HFFc6 (cell line): Measurements from ENCODE around the gene EEF1AKMT1. TPM values are rescaled to one million over a fixed set of nuclear protein-coding genes. Genes with fewer than 3 reads are reported as not detected.

ENCODE experiments used
- DNase-seq: peaks from one replicate; pipeline ENCODE4 v3.0.0-alpha.2; 2018
- H3K27ac Mint-ChIP-seq: 2 replicates; pipeline ENCODE4 v1.8.0; 2020; ENCODE audit warnings: mild to moderate bottlenecking, mixed read lengths
- H3K27me3 Mint-ChIP-seq: 2 replicates; pipeline ENCODE4 v1.8.0; 2021; ENCODE audit warnings: mild to moderate bottlenecking, moderate library complexity, mixed read lengths; ENCODE audit not compliant: insufficient read depth
- H3K36me3 Mint-ChIP-seq: 2 replicates; pipeline ENCODE4 v1.8.0; 2021; ENCODE audit warnings: low read depth, mixed read lengths
- H3K4me1 Mint-ChIP-seq: 2 replicates; pipeline ENCODE4 v1.8.0; 2020; ENCODE audit warnings: low read depth, mixed read lengths
- H3K4me3 Mint-ChIP-seq: 2 replicates; pipeline ENCODE4 v1.8.0; 2020; ENCODE audit warnings: mild to moderate bottlenecking, moderate library complexity, mixed read lengths
- H3K9me3 Mint-ChIP-seq: 2 replicates; pipeline ENCODE4 v1.8.0; 2020; ENCODE audit warnings: mild to moderate bottlenecking, mixed read lengths
- total RNA-seq, 6 experiments: library from RNA; stranded (reverse); fragmentation: NEBNext Ultra II Directional; extraction: Animal tissue kit (Norgen Biotek cat#: 25700); gene quantifications; 2 replicates in 1 of 6; 3 replicates in 5 of 6; pipeline ENCODE4 v1.2.3, GENCODE V29; 2021
- TF ChIP-seq, protein P1 (sequence below): fragments of 200-600 bp; sonication (generic); IDR thresholded peaks from 2 replicates; pipeline ENCODE4 v1.5.0; 2021; ENCODE audit warnings: antibody characterized with exemption, mild to moderate bottlenecking

Gene EEF1AKMT1
- total RNA-seq, 6 experiments from 2014 or later = 10.7 to 17.1 (median 13.0) TPM

DNA sequence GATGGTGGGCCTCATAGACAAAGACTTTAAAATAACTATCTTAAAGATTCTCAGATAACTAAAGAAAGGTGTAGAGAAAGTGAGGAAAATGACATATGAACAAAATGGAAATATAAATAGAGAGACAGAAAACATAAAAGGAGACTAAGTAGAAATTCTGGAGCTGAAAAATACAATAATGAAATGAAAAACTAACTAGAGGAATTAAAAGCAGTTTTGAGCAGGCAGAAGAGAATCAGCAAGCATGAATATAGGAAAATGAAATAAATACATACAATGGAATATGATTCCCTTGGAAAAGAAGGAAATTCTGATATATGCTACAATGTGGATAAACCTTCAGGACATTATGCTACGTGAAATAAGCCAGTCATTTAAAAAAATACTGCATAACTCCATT is 3.9 kb downstream of the EEF1AKMT1 start:
- H3K27ac Mint-ChIP-seq = no peak overlapping the region
- peaks cover 30% of the 10 kb centered on the region for H3K4me1 Mint-ChIP-seq
- TF ChIP-seq, protein P1, sequence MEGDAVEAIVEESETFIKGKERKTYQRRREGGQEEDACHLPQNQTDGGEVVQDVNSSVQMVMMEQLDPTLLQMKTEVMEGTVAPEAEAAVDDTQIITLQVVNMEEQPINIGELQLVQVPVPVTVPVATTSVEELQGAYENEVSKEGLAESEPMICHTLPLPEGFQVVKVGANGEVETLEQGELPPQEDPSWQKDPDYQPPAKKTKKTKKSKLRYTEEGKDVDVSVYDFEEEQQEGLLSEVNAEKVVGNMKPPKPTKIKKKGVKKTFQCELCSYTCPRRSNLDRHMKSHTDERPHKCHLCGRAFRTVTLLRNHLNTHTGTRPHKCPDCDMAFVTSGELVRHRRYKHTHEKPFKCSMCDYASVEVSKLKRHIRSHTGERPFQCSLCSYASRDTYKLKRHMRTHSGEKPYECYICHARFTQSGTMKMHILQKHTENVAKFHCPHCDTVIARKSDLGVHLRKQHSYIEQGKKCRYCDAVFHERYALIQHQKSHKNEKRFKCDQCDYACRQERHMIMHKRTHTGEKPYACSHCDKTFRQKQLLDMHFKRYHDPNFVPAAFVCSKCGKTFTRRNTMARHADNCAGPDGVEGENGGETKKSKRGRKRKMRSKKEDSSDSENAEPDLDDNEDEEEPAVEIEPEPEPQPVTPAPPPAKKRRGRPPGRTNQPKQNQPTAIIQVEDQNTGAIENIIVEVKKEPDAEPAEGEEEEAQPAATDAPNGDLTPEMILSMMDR = no peak
- no peak overlapping the region for H3K4me3 Mint-ChIP-seq
- peaks cover 41% of the 10 kb centered on the region for H3K36me3 Mint-ChIP-seq
- no peak for DNase-seq
- peaks cover 4% of the 10 kb centered on the region for H3K27me3 Mint-ChIP-seq
- peaks cover 14% of the 10 kb centered on the region; the same call in 1 of the 2 replicates for H3K9me3 Mint-ChIP-seq

DNA sequence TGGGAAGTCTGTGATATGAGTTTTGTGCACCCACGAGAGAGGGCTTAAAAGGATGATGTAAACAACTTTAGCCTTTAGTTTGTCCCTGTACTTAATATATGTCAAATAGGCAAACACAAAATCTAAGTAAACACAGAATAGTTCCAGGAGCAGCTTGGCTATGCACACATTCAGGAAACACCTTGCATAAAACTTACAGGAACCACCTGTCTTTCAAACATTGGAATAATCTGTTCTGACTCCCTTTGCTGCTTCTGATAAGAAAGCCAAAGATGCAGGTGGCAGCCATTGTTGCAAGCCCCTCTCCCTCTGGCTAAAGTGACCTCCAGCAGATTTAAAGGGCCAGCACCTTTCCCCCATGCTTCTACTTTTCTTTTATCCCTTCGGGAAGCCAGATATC is 4.7 kb downstream of the EEF1AKMT1 start:
- TF ChIP-seq, protein P1 = no peak
- Mint-ChIP-seq H3K36me3 (peaks cover 41% of the 10 kb centered on the region), H3K4me3 (no peak overlapping the region), H3K27me3 (peaks cover 4% of the 10 kb centered on the region), H3K27ac (no peak overlapping the region), H3K4me1 (peaks cover 24% of the 10 kb centered on the region), H3K9me3 (peaks cover 14% of the 10 kb centered on the region; the same call in 1 of the 2 replicates)
- DNase-seq = no peak

DNA sequence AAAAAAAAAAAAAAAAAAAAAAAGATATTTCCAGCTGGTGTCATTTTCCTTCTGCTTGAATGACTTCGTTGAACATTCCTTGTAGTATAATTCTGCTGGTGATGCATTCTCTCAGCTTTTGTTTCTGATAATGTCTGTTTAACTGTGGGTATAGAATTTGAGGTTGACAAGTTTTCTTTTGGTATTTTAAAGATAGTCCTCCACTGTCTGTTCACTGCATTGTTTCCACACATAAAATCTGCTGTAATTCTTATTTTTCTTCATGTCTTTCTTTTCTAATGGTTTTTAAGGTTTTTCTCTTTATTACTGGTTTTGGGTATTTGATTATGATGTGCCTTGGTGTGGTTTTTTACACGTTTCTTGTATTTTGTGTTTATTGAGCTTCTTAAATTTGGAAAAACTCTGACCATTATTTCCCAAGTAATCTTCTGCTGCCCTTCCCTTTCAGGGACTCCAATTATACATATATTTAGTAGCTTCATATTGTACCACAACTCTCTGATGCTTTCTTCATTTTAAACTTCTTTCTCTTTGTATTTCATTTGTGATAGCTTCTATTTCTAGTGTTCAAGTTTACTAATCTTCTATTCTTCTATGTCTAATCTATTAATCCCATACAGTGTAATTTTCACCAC is 6.3 kb downstream of the EEF1AKMT1 start:
- H3K4me1 Mint-ChIP-seq = peaks cover 9% of the 10 kb centered on the region
- DNase-seq = no peak
- peaks cover 14% of the 10 kb centered on the region; the same call in 1 of the 2 replicates for H3K9me3 Mint-ChIP-seq
- H3K4me3 Mint-ChIP-seq = no peak overlapping the region
- no peak overlapping the region for H3K27ac Mint-ChIP-seq
- TF ChIP-seq, protein P1 = no peak
- peaks cover 41% of the 10 kb centered on the region for H3K36me3 Mint-ChIP-seq
- peaks cover under 1% of the 10 kb centered on the region; the same call in 1 of the 2 replicates for H3K27me3 Mint-ChIP-seq

DNA sequence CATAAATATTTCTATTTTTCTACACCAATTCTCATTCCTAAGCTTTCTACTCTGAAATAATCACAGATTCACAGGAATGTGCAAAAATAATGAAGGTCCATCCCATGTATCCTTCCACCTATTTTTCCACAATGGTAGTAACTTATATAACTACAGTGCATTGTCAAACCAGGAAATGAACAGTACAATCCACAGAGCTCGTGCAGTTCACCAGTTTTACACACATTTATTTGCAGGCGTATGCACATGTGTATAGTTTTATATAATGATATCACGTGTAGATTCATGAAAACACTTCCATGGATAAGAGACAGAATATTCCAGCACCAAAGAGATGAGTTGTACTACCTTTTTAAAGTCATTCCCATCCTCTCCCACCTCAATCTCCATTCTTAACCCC is 12.9 kb downstream of the EEF1AKMT1 start:
- Mint-ChIP-seq H3K4me3 (no peak overlapping the region), H3K36me3 (peaks cover 19% of the 10 kb centered on the region), H3K27me3 (peaks cover 1% of the 10 kb centered on the region), H3K27ac (no peak overlapping the region), H3K4me1 (no peaks in the 10 kb centered on the region), H3K9me3 (peaks cover 7% of the 10 kb centered on the region)
- TF ChIP-seq, protein P1 = no peak
- DNase-seq = no peak

DNA sequence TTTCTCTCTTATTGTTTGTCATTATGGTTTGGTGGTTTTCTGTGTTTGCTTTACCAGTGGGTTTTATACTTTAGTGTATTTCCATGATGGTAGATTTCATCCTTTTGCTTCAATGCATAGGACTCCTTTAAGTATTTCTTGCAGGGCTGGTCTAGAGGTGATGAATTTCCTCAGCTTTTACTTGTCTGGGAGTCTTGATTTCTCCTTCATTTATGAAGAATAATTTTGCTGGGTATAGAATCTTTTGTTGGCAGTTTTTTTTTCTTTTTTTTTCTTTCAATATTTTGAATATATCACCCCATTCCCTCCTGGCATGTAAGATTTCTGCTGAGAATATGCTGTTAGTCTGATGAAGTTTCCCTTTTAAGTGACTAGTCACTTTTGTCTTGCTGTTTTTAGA is 19.8 kb downstream of the EEF1AKMT1 start:
- Mint-ChIP-seq H3K9me3 (peaks cover 41% of the 10 kb centered on the region), H3K4me1 (no peaks in the 10 kb centered on the region), H3K27me3 (no peaks in the 10 kb centered on the region), H3K36me3 (peaks cover 52% of the 10 kb centered on the region), H3K27ac (no peak overlapping the region), H3K4me3 (no peak overlapping the region)
- DNase-seq = no peak
- TF ChIP-seq, protein P1 = no peak
